Measurements from ENCODE around the gene DNAJC21.

DNA sequence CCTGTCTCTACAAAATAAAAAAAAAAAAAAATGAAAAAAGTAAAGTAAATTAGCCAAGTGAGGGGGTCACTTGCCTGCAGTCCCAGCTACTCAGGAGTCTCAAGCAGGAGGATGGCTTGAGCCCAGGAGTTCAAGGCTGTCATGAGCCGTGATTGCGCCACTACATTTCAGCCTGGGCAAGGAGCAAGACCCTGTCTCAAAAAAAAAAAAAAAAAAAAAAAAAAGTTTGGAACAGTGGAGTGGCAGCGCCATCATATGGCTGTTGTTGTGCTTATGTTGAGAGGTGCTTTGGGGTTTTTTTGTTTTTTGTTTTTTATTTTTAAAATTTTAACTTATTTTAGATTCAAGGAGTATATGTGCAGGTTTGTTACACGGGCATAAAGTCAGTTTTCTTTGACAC is 10.3 kb upstream of the DNAJC21 start:
- TF ChIP-seq POLR2AphosphoS5 (IDR thresholded peaks at IDR 0.05; ENCODE audit: low read depth): no peak
- TF ChIP-seq, protein P1, sequence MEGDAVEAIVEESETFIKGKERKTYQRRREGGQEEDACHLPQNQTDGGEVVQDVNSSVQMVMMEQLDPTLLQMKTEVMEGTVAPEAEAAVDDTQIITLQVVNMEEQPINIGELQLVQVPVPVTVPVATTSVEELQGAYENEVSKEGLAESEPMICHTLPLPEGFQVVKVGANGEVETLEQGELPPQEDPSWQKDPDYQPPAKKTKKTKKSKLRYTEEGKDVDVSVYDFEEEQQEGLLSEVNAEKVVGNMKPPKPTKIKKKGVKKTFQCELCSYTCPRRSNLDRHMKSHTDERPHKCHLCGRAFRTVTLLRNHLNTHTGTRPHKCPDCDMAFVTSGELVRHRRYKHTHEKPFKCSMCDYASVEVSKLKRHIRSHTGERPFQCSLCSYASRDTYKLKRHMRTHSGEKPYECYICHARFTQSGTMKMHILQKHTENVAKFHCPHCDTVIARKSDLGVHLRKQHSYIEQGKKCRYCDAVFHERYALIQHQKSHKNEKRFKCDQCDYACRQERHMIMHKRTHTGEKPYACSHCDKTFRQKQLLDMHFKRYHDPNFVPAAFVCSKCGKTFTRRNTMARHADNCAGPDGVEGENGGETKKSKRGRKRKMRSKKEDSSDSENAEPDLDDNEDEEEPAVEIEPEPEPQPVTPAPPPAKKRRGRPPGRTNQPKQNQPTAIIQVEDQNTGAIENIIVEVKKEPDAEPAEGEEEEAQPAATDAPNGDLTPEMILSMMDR (IDR thresholded peaks at IDR 0.05; ENCODE audit: insufficient read depth, low read length): no peak
- no peak for TF ChIP-seq SPI1 (IDR thresholded peaks at IDR 0.05; ENCODE audit: borderline replicate concordance, low read depth)

All from HL-60 (cell line).